ENCODE measurements around the gene H1-8.

H1-8 gene

GRCh38 chr3:129555153-129555550 lies 12.2 kb downstream of the H1-8 start:
- peaks cover 10% of the 10 kb centered on the region for H3K4me1 Mint-ChIP-seq (ENCODE audit: low read depth)
- no peaks in the 10 kb centered on the region for H3K9me3 Mint-ChIP-seq (ENCODE audit: low read depth)
- no peaks in the 10 kb centered on the region for H3K27me3 Mint-ChIP-seq
- no peak overlapping the region for H3K4me3 Mint-ChIP-seq
- no peak overlapping the region for H3K27ac Mint-ChIP-seq
- H3K36me3 Mint-ChIP-seq = no peaks in the 10 kb centered on the region

GRCh38 chr3:129555616-129556357 lies 12.8 kb downstream of the H1-8 start:
- Mint-ChIP-seq H3K27me3 (no peaks in the 10 kb centered on the region), H3K36me3 (no peaks in the 10 kb centered on the region), H3K27ac (no peak overlapping the region), H3K4me3 (no peak overlapping the region), H3K4me1 (ENCODE audit: low read depth) (peaks cover 10% of the 10 kb centered on the region), H3K9me3 (ENCODE audit: low read depth) (no peaks in the 10 kb centered on the region)

- Mint-ChIP-seq H3K27me3 (no peaks in the 10 kb centered on the region), H3K4me3 (no peak overlapping the region), H3K27ac (no peak overlapping the region), H3K36me3 (no peaks in the 10 kb centered on the region), H3K9me3 (ENCODE audit: low read depth) (no peaks in the 10 kb centered on the region), H3K4me1 (ENCODE audit: low read depth) (peaks cover 10% of the 10 kb centered on the region)
These were observed 13.4 kb downstream of the H1-8 start for GRCh38 chr3:129556358-129556695.

- H3K9me3 Mint-ChIP-seq (ENCODE audit: low read depth) = no peaks in the 10 kb centered on the region
These were observed 14.0 kb downstream of the H1-8 start for GRCh38 chr3:129556890-129557547.

GRCh38 chr3:129557548-129557894 lies 14.5 kb downstream of the H1-8 start:
- H3K36me3 Mint-ChIP-seq = no peaks in the 10 kb centered on the region
- peaks cover 10% of the 10 kb centered on the region for H3K4me1 Mint-ChIP-seq (ENCODE audit: low read depth)
- no peak overlapping the region for H3K4me3 Mint-ChIP-seq
- no peaks in the 10 kb centered on the region for H3K9me3 Mint-ChIP-seq (ENCODE audit: low read depth)
- no peak overlapping the region for H3K27ac Mint-ChIP-seq
- no peaks in the 10 kb centered on the region for H3K27me3 Mint-ChIP-seq

More at GRCh38 chr3:129556890-129557547, 14.0 kb downstream of the H1-8 start:
- Mint-ChIP-seq H3K27me3 (no peaks in the 10 kb centered on the region), H3K4me3 (no peak overlapping the region), H3K36me3 (no peaks in the 10 kb centered on the region), H3K4me1 (ENCODE audit: low read depth) (peaks cover 10% of the 10 kb centered on the region), H3K27ac (no peak overlapping the region)

- Mint-ChIP-seq H3K4me1 (ENCODE audit: low read depth) (peaks cover 10% of the 10 kb centered on the region), H3K36me3 (no peaks in the 10 kb centered on the region), H3K27me3 (no peaks in the 10 kb centered on the region), H3K27ac (no peak overlapping the region), H3K9me3 (ENCODE audit: low read depth) (no peaks in the 10 kb centered on the region), H3K4me3 (no peak overlapping the region)
These were observed 15.3 kb downstream of the H1-8 start for GRCh38 chr3:129558081-129558771.

- no peak overlapping the region for H3K27ac Mint-ChIP-seq
- H3K27me3 Mint-ChIP-seq = no peaks in the 10 kb centered on the region
- H3K36me3 Mint-ChIP-seq = no peaks in the 10 kb centered on the region
- H3K4me3 Mint-ChIP-seq = no peak overlapping the region
- peaks cover 5% of the 10 kb centered on the region for H3K4me1 Mint-ChIP-seq (ENCODE audit: low read depth)
- H3K9me3 Mint-ChIP-seq (ENCODE audit: low read depth) = no peaks in the 10 kb centered on the region
These were observed 16.0 kb downstream of the H1-8 start for GRCh38 chr3:129558772-129559564.

- Mint-ChIP-seq H3K4me1 (ENCODE audit: low read depth) (no peaks in the 10 kb centered on the region), H3K36me3 (no peaks in the 10 kb centered on the region), H3K4me3 (no peak overlapping the region), H3K27ac (no peak overlapping the region), H3K27me3 (no peaks in the 10 kb centered on the region), H3K9me3 (ENCODE audit: low read depth) (no peaks in the 10 kb centered on the region)
These were observed 16.6 kb downstream of the H1-8 start for GRCh38 chr3:129559565-129560079.

GRCh38 chr3:129560269-129560787 lies 17.4 kb downstream of the H1-8 start:
- no peaks in the 10 kb centered on the region for H3K27me3 Mint-ChIP-seq
- no peak overlapping the region for H3K27ac Mint-ChIP-seq
- no peaks in the 10 kb centered on the region for H3K4me1 Mint-ChIP-seq (ENCODE audit: low read depth)
- no peak overlapping the region for H3K4me3 Mint-ChIP-seq
- H3K9me3 Mint-ChIP-seq (ENCODE audit: low read depth) = no peaks in the 10 kb centered on the region
- no peaks in the 10 kb centered on the region for H3K36me3 Mint-ChIP-seq

GRCh38 chr3:129560911-129561594 lies 18.1 kb downstream of the H1-8 start:
- H3K27me3 Mint-ChIP-seq = no peaks in the 10 kb centered on the region
- H3K4me3 Mint-ChIP-seq = no peak overlapping the region
- no peak overlapping the region for H3K27ac Mint-ChIP-seq
- H3K9me3 Mint-ChIP-seq (ENCODE audit: low read depth) = no peaks in the 10 kb centered on the region
- no peaks in the 10 kb centered on the region for H3K36me3 Mint-ChIP-seq
- no peaks in the 10 kb centered on the region for H3K4me1 Mint-ChIP-seq (ENCODE audit: low read depth)

GRCh38 chr3:129561619-129562248 lies 18.8 kb downstream of the H1-8 start:
- H3K4me1 Mint-ChIP-seq (ENCODE audit: low read depth) = no peaks in the 10 kb centered on the region
- no peaks in the 10 kb centered on the region for H3K36me3 Mint-ChIP-seq
- H3K27ac Mint-ChIP-seq = no peak overlapping the region
- H3K4me3 Mint-ChIP-seq = no peak overlapping the region
- H3K9me3 Mint-ChIP-seq (ENCODE audit: low read depth) = no peaks in the 10 kb centered on the region
- no peaks in the 10 kb centered on the region for H3K27me3 Mint-ChIP-seq

- Mint-ChIP-seq H3K4me3 (no peak overlapping the region), H3K36me3 (no peaks in the 10 kb centered on the region), H3K9me3 (ENCODE audit: low read depth) (no peaks in the 10 kb centered on the region), H3K27me3 (no peaks in the 10 kb centered on the region), H3K27ac (no peak overlapping the region), H3K4me1 (ENCODE audit: low read depth) (no peaks in the 10 kb centered on the region)
These were observed 19.8 kb downstream of the H1-8 start for GRCh38 chr3:129562803-129563202.

- Mint-ChIP-seq H3K4me1 (ENCODE audit: low read depth) (no peaks in the 10 kb centered on the region), H3K36me3 (no peaks in the 10 kb centered on the region), H3K27ac (no peak overlapping the region), H3K9me3 (ENCODE audit: low read depth) (no peaks in the 10 kb centered on the region), H3K4me3 (no peak overlapping the region), H3K27me3 (no peaks in the 10 kb centered on the region)
These were observed 20.4 kb downstream of the H1-8 start for GRCh38 chr3:129563332-129563731.

All from activated naive CD8-positive, alpha-beta T cell (primary cell).